NCI-H1105 (cell line): Measurements from ENCODE around the gene GPR39.
"Not testable (repeated sequence)": the region's sequence is repeated elsewhere in the genome, so short reads cannot be mapped to it uniquely, and the experiment has no call there.

Experiments used
- DNase-seq: peaks from one replicate; lab custom pipeline; 2025; lab: John Stamatoyannopoulos, UW

The GPR39 gene

GRCh38 chr2:132497591-132497990 lies 81.0 kb downstream of the GPR39 start:
- no peak for DNase-seq

GRCh38 chr2:132503701-132504100 lies 87.1 kb downstream of the GPR39 start:
- DNase-seq = no peak

- no peak for DNase-seq
Measured at GRCh38 chr2:132515010-132515409, 98.4 kb downstream of the GPR39 start.

- DNase-seq = no peak
Measured at GRCh38 chr2:132517386-132517785, 100.8 kb downstream of the GPR39 start.

GRCh38 chr2:132518302-132518701 lies 101.7 kb downstream of the GPR39 start:
- no peak for DNase-seq

GRCh38 chr2:132519566-132519965 lies 103.0 kb downstream of the GPR39 start:
- DNase-seq = no peak

GRCh38 chr2:132521341-132521740 lies 104.7 kb downstream of the GPR39 start:
- DNase-seq = no peak

GRCh38 chr2:132522901-132523300 lies 106.3 kb downstream of the GPR39 start:
- no peak for DNase-seq

- DNase-seq = not testable (repeated sequence)
Measured at GRCh38 chr2:132537061-132537460, 120.5 kb downstream of the GPR39 start.

GRCh38 chr2:132538331-132538855 lies 121.8 kb downstream of the GPR39 start:
- no peak for DNase-seq

- no peak for DNase-seq
Measured at GRCh38 chr2:132540166-132540565, 123.6 kb downstream of the GPR39 start.

- DNase-seq = no peak
Measured at GRCh38 chr2:132542953-132543569, 126.5 kb downstream of the GPR39 start.

GRCh38 chr2:132544006-132544630 lies 127.5 kb downstream of the GPR39 start:
- no peak for DNase-seq

GRCh38 chr2:132547090-132547687 lies 130.6 kb downstream of the GPR39 start:
- peak; percentile 51 for DNase-seq

GRCh38 chr2:132549935-132550670 lies 133.5 kb downstream of the GPR39 start:
- DNase-seq = peak; percentile 4

GRCh38 chr2:132550946-132551345 lies 134.3 kb downstream of the GPR39 start:
- DNase-seq = no peak

- DNase-seq = no peak
Measured at GRCh38 chr2:132557694-132558093, 141.1 kb downstream of the GPR39 start.

GRCh38 chr2:132559326-132559725 lies 142.7 kb downstream of the GPR39 start:
- DNase-seq = no peak

GRCh38 chr2:132559921-132560320 lies 143.3 kb downstream of the GPR39 start:
- no peak for DNase-seq

- no peak for DNase-seq
Measured at GRCh38 chr2:132560562-132560961, 144.0 kb downstream of the GPR39 start.

GRCh38 chr2:132562245-132562644 lies 145.6 kb downstream of the GPR39 start:
- DNase-seq = no peak

- DNase-seq = no peak
Measured at GRCh38 chr2:132564065-132564464, 147.5 kb downstream of the GPR39 start.

- DNase-seq = no peak
Measured at GRCh38 chr2:132566379-132566778, 149.8 kb downstream of the GPR39 start.
